ENCODE measurements around the gene SHISAL1. TPM values are rescaled to one million over a fixed set of nuclear protein-coding genes. Genes with fewer than 3 reads are reported as not detected.

SHISAL1 gene
- total and polyA plus RNA-seq, 10 of the 15 experiments (the other 5 are each of a cell fraction or from before 2014, with no cell fraction given), result not detected

DNA sequence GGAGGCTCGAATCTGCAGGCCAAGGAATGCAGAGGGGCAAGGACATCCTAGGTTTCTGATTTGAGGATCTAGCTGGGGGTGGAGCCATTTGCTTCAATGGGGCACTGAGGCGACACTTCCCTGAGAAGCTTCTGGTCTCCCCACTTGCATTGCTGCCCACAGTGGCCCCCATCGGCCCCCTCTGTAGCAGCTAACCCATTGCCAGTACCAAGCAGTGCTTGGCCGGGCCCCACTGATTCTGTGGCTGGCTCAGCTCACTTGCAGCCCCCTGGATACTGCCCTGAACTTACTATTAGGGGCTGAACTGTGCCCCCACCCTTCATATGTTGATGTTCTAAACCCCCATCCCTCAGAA is 42.9 kb upstream of the SHISAL1 start:
- FAIRE-seq, result no peak
- intact Hi-C loops (cut with micrococcal nuclease; ENCODE audit: unreplicated experiment) (no loop called here), in situ Hi-C loops (cut with MboI) (loop anchor here (25.0 kb wide), 1 partner anchor 532 kb away; no protein-coding TSS in a partner anchor)
- H3K27me3 ChIP-seq (replicated peaks in 1 of 2; ENCODE audit: control insufficient read depth in 2 of 2, insufficient read depth in 2 of 2, low read length in 1 of 2), result peaks cover 0 to 1% of the 10 kb centered on the region in 2 experiments; a peak in 2 of 4 replicates
- no peaks in the 10 kb centered on the region for H3K36me3 ChIP-seq (ENCODE audit: control insufficient read depth in 2 of 2, insufficient read depth in 2 of 2, low read length in 1 of 2)
- H3K79me2 ChIP-seq (ENCODE audit: control insufficient read depth, insufficient read depth, low read length), result no peaks in the 10 kb centered on the region
- ChIA-PET POLR2A (no interaction called here), SMC1A (ENCODE audit: uncharacterized antibody, unreplicated experiment) (no interaction called here), CTCF (no interaction called here), RAD21 (ENCODE audit: unreplicated experiment) (no interaction called here)
- H2AFZ ChIP-seq (ENCODE audit: control insufficient read depth, low read depth, low read length), result no peak overlapping the region
- no TSS peak for BruUV-seq (replicated peaks)
- H3K4me2 ChIP-seq (ENCODE audit: control insufficient read depth, insufficient read depth), result no peak overlapping the region
- H4K20me1 ChIP-seq (ENCODE audit: control insufficient read depth, insufficient read depth), result no peaks in the 10 kb centered on the region
- no peak overlapping the region for H3K4me3 ChIP-seq
- no peak for DNase-seq (ENCODE audit: low read depth, low spot score)
- ATAC-seq, result no peak
- H3K27ac ChIP-seq (ENCODE audit: control insufficient read depth, insufficient read depth), result no peak overlapping the region
- TF ChIP-seq, protein P1, sequence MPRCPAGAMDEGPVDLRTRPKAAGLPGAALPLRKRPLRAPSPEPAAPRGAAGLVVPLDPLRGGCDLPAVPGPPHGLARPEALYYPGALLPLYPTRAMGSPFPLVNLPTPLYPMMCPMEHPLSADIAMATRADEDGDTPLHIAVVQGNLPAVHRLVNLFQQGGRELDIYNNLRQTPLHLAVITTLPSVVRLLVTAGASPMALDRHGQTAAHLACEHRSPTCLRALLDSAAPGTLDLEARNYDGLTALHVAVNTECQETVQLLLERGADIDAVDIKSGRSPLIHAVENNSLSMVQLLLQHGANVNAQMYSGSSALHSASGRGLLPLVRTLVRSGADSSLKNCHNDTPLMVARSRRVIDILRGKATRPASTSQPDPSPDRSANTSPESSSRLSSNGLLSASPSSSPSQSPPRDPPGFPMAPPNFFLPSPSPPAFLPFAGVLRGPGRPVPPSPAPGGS (IDR thresholded peaks at IDR 0.05; ENCODE audit: borderline replicate concordance, insufficient read depth, low read depth, low read length, poor library complexity, severe bottlenecking), result no peak
- TF ChIP-seq TARDBP (IDR thresholded peaks at IDR 0.05; ENCODE audit: borderline replicate concordance), result no peak
- no peak for TF ChIP-seq STAT1 (conservative IDR thresholded peaks at IDR 0.05)
- no peak for TF ChIP-seq ZNF207 (IDR thresholded peaks at IDR 0.05; ENCODE audit: borderline replicate concordance)
- TF ChIP-seq, protein P2, sequence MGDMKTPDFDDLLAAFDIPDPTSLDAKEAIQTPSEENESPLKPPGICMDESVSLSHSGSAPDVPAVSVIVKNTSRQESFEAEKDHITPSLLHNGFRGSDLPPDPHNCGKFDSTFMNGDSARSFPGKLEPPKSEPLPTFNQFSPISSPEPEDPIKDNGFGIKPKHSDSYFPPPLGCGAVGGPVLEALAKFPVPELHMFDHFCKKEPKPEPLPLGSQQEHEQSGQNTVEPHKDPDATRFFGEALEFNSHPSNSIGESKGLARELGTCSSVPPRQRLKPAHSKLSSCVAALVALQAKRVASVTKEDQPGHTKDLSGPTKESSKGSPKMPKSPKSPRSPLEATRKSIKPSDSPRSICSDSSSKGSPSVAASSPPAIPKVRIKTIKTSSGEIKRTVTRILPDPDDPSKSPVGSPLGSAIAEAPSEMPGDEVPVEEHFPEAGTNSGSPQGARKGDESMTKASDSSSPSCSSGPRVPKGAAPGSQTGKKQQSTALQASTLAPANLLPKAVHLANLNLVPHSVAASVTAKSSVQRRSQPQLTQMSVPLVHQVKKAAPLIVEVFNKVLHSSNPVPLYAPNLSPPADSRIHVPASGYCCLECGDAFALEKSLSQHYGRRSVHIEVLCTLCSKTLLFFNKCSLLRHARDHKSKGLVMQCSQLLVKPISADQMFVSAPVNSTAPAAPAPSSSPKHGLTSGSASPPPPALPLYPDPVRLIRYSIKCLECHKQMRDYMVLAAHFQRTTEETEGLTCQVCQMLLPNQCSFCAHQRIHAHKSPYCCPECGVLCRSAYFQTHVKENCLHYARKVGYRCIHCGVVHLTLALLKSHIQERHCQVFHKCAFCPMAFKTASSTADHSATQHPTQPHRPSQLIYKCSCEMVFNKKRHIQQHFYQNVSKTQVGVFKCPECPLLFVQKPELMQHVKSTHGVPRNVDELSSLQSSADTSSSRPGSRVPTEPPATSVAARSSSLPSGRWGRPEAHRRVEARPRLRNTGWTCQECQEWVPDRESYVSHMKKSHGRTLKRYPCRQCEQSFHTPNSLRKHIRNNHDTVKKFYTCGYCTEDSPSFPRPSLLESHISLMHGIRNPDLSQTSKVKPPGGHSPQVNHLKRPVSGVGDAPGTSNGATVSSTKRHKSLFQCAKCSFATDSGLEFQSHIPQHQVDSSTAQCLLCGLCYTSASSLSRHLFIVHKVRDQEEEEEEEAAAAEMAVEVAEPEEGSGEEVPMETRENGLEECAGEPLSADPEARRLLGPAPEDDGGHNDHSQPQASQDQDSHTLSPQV (IDR thresholded peaks at IDR 0.05), result no peak
- TF ChIP-seq HDAC6 (IDR thresholded peaks at IDR 0.05; ENCODE audit: unreplicated experiment), result no peak
- TF ChIP-seq RCOR1 (conservative IDR thresholded peaks at IDR 0.05; ENCODE audit: low read depth, low read length), result no peak
- no peak for TF ChIP-seq SRF (IDR thresholded peaks at IDR 0.05; ENCODE audit: low read depth in 2 of 2, low read length in 2 of 2)
- TF ChIP-seq SPI1 (IDR thresholded peaks at IDR 0.05; ENCODE audit: borderline replicate concordance, insufficient read depth, low read depth, low read length), result no peak
- TF ChIP-seq MTA3 (IDR thresholded peaks at IDR 0.05; ENCODE audit: borderline replicate concordance, low read length), result no peak
- TF ChIP-seq WRNIP1 (IDR thresholded peaks at IDR 0.05; ENCODE audit: borderline replicate concordance, low read depth, low read length), result no peak
- no peak for TF ChIP-seq EED (IDR thresholded peaks at IDR 0.05; ENCODE audit: low read depth)
- TF ChIP-seq STAT3 (IDR thresholded peaks at IDR 0.05; ENCODE audit: low read depth, low read length), result no peak
- TF ChIP-seq BCL11A (IDR thresholded peaks at IDR 0.05; ENCODE audit: low read depth, low read length), result no peak
- no peak for TF ChIP-seq RFX5 (IDR thresholded peaks at IDR 0.05; ENCODE audit: low read depth, low read length)
- no peak for TF ChIP-seq PAX8 (IDR thresholded peaks at IDR 0.05)
- 0% methylated on average over 4 of the region's 4 CpGs for WGBS (ENCODE audit: insufficient coverage, insufficient replicate concordance, low lambda C conversion rate, missing lambda C conversion rate)
- no peak overlapping the region for H3K9ac ChIP-seq (ENCODE audit: control insufficient read depth, insufficient read depth, low read length)
- no peaks in the 10 kb centered on the region for H3K9me3 ChIP-seq (replicated peaks; ENCODE audit: control insufficient read depth, insufficient read depth, low read length)
- H3K4me1 ChIP-seq (ENCODE audit: control insufficient read depth, insufficient read depth, low read length), result no peaks in the 10 kb centered on the region

Measured in GM12878 (cell line).